Progenitor cell of endocrine pancreas (in vitro differentiated cells): ENCODE data around the gene KNTC1. TPM values are rescaled to one million over a fixed set of nuclear protein-coding genes. Genes with fewer than 3 reads are reported as not detected.

Source experiments
- DNase-seq: peaks from one replicate; pipeline ENCODE4 v3.0.0; 2021; ENCODE audit warnings: low spot score; ENCODE audit not compliant: unreplicated experiment
- H3K27ac Mint-ChIP-seq: 2 replicates; pipeline ENCODE4 v1.8.0; 2021; ENCODE audit warnings: mild to moderate bottlenecking, moderate library complexity, mixed read lengths
- H3K27me3 Mint-ChIP-seq: 2 replicates; pipeline ENCODE4 v1.8.0; 2021; ENCODE audit warnings: mixed read lengths
- H3K36me3 Mint-ChIP-seq: 2 replicates; pipeline ENCODE4 v1.8.0; 2022; ENCODE audit warnings: mixed read lengths; ENCODE audit not compliant: insufficient read depth
- H3K4me1 Mint-ChIP-seq: 2 replicates; pipeline ENCODE4 v1.8.0; 2021; ENCODE audit warnings: low read depth, mixed read lengths
- H3K4me3 Mint-ChIP-seq: 2 replicates; pipeline ENCODE4 v1.8.0; 2021; ENCODE audit warnings: low read depth, mild to moderate bottlenecking, moderate library complexity, mixed read lengths
- H3K9me3 Mint-ChIP-seq: 2 replicates; pipeline ENCODE4 v1.8.0; 2021; ENCODE audit warnings: low read depth, mixed read lengths
- total RNA-seq: library from RNA; stranded (reverse); gene quantifications from 2 replicates; pipeline ENCODE4 v1.2.1, GENCODE V29; 2021
- TF ChIP-seq, protein P1 (sequence below): fragments of 200-600 bp; sonication (generic); IDR thresholded peaks from one replicate; pipeline ENCODE4 v1.5.0; 2021; ENCODE audit warnings: antibody characterized with exemption, mild to moderate bottlenecking; ENCODE audit not compliant: unreplicated experiment

KNTC1 gene
- total RNA-seq, 1 donor from 2014 or later: 65.4 TPM

DNA sequence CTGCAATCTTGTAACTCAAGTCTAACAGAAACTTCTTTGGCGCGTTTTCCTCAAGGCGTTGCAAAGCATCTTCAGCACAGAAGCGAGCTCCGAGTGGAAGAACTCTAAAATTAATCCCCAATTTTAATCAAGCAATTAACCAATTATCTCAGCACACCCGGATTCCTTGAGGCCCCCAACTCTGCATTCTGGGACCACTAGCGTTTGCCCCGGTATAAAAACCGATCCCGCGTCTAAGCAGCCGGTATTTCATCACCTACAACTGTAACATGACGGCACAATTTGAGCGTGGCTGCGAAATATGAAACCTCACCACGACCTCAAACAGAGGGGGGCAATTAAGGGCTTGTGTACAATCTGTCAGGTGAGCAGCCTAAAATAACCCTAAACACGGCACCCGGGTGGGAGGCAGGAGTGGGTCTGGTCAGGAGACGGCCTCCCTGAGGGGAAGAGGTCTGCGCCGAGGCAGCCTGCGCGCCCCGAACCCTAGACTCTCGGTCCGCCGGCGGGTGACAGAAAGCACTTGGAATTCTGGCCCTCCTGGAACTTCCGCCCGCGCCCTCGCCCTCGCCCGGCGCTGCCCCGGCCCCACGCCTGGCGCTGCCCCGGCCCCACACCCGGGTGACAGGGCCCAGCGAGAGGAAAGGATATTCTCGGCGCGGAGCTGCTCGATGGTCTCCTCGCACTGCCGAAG lies 26.9 kb upstream of the KNTC1 start:
- H3K4me1 Mint-ChIP-seq: peaks cover 13% of the 10 kb centered on the region
- DNase-seq: peak; percentile 32
- peak overlapping the region; percentile 98 for H3K4me3 Mint-ChIP-seq
- H3K36me3 Mint-ChIP-seq: peaks cover 17% of the 10 kb centered on the region
- no peaks in the 10 kb centered on the region for H3K27me3 Mint-ChIP-seq
- TF ChIP-seq, protein P1, sequence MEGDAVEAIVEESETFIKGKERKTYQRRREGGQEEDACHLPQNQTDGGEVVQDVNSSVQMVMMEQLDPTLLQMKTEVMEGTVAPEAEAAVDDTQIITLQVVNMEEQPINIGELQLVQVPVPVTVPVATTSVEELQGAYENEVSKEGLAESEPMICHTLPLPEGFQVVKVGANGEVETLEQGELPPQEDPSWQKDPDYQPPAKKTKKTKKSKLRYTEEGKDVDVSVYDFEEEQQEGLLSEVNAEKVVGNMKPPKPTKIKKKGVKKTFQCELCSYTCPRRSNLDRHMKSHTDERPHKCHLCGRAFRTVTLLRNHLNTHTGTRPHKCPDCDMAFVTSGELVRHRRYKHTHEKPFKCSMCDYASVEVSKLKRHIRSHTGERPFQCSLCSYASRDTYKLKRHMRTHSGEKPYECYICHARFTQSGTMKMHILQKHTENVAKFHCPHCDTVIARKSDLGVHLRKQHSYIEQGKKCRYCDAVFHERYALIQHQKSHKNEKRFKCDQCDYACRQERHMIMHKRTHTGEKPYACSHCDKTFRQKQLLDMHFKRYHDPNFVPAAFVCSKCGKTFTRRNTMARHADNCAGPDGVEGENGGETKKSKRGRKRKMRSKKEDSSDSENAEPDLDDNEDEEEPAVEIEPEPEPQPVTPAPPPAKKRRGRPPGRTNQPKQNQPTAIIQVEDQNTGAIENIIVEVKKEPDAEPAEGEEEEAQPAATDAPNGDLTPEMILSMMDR: no peak
- H3K9me3 Mint-ChIP-seq: no peaks in the 10 kb centered on the region
- peak overlapping the region; percentile 100 for H3K27ac Mint-ChIP-seq

DNA sequence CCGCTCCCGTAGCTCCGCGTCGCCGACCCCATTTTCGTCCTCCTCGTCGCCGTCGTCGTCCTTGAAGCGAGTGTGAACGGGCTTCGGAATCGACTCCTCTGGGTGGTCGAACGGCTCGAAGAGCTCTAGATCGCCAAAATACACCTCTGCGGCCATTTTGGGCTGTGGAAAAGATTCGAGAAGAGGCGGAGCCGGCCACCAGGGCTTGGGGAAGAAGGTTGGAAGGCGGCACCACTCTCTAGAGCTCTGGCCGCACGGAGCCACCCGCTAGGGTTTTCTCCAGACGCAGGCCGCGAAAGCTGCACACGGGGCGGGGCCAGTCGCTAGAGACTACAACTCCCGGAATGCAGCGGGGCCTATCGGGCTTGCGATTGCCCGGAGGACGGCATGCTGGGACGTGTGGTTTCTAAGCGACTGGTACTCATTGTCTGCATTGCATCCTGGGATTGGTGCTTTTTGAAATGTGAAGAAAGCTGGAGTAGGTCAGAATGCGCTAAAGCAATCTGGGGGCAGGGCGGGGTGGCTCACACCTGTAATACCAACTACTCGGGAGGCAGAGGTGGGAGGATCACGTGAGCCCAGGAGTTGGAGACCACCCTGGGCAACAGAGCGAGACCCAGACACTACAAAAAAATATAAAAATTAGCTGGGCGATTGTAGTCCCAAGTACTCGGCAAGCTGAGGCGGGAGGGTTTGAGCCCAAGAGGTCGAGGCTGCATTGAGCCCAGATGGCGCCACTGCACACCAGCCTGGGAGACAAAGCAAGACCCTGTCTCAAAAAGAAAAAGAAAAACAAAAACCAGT lies 26.2 kb upstream of the KNTC1 start, which contains the start of gene ZCCHC8:
Gene ZCCHC8 (minus strand): TSS at position 248 of the 804 bp plus-strand sequence. CDS start 92 bp downstream, at position 156.
- Mint-ChIP-seq H3K4me3 (peak within 1 kb of the TSS; percentile 98), H3K27me3 (no peaks in the 10 kb centered on the region), H3K4me1 (peaks cover 13% of the 10 kb centered on the region), H3K27ac (peak within 1 kb of the TSS; percentile 100), H3K9me3 (no peaks in the 10 kb centered on the region), H3K36me3 (peaks cover 17% of the 10 kb centered on the region)
- TF ChIP-seq, protein P1: peak; percentile 10
- peak; percentile 89 for DNase-seq

DNA sequence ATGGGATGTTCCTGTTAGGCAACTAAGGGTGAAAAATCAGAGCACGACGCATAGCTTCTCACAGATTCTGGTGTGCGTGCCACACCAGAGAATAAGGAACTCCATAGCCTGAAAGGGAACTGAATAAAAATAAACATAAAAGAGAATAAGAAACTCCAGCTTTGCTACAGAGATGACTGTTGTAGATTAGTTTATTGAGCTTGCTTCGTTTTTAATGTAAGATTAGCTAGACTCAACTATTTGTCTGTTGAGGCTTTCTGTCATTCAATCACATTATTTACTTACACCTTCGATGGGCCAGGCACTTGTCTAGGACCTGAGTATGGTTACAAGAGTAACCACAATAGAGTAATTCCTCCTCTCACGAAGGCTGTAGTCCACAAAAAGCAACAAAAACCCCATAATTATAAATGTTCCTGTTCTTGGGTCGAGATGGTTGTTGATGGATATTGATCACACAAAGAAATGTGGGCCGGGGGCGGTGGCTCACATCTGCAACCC lies 25.5 kb upstream of the KNTC1 start:
- Mint-ChIP-seq H3K4me1 (peaks cover 13% of the 10 kb centered on the region), H3K36me3 (peaks cover 21% of the 10 kb centered on the region), H3K27ac (peak overlapping the region; percentile 100), H3K4me3 (peak overlapping the region; percentile 98), H3K9me3 (no peaks in the 10 kb centered on the region), H3K27me3 (no peaks in the 10 kb centered on the region)
- TF ChIP-seq, protein P1: peak; percentile 2
- no peak for DNase-seq

DNA sequence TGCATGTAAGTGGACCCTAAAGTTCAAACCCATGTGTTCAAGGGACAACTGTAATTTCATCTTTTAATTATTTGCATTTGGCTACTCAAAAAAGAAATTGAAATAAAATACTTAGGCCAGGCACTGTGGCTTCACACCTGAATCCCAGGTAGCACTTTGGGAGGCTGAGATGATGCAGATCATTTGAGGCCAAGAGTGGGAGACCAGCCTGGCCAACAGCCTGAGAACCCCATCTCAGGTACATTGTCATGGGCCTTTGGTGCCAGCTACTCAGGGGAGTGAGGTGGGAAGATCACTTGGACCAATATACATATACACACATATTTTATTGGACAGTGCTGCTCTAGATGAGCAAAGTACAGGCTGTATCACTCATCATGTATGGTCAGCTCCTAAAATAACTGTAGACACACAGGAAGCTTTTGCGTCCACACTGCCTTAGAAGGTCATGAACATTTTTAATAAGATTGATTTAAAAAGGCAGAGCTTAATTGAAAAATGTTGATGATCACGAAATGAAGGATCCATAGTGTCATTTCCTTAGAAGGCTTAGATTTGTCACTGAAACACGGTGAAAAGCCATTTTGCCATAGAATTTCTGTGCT lies 23.8 kb upstream of the KNTC1 start:
- no peaks in the 10 kb centered on the region for H3K9me3 Mint-ChIP-seq
- H3K36me3 Mint-ChIP-seq: peaks cover 23% of the 10 kb centered on the region
- H3K4me1 Mint-ChIP-seq: peaks cover 13% of the 10 kb centered on the region
- no peaks in the 10 kb centered on the region for H3K27me3 Mint-ChIP-seq
- no peak for DNase-seq
- TF ChIP-seq, protein P1: no peak
- H3K4me3 Mint-ChIP-seq: no peak overlapping the region
- peak overlapping the region; percentile 64 for H3K27ac Mint-ChIP-seq
